Measurements from ENCODE around the gene NKAIN1. TPM values are rescaled to one million over a fixed set of nuclear protein-coding genes. Genes with fewer than 3 reads are reported as not detected.

NKAIN1 gene
- total and polyA plus RNA-seq, 3 donors from 2014 or later: 0.39 to 1.5 (median 1.4) TPM

DNA sequence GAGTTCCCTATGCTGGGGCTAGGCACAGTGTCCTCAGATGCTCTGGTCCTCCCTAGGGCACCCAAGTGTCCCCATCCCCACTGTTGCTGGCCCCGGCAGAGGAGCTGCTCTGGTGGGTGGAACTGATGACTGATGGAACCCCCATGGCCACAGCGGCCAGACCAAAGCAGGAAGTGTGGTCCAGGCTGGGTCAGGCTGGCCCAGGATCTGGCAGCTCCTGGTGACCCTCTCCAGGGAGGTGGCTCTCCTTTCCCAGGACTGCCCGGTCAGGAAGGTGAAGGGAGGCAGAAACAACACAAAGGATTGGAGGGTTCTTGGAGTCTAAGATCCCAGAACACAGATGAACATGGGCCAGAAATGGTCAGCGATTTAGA is 1.1 kb downstream of the NKAIN1 start:
- 15 to 30% methylated on average over 2 to 4 of the region's 4 CpGs for WGBS, 2 donors
- Histone ChIP-seq H3K36me3 (ENCODE audit: low read depth, missing control alignments) (no peaks in the 10 kb centered on the region), H3K4me1 (peaks cover 9% of the 10 kb centered on the region), H3K27me3 (no peaks in the 10 kb centered on the region), H3K4me3 (no peak overlapping the region), H3K27ac (no peak overlapping the region), H3K9me3 (no peaks in the 10 kb centered on the region)
- intact Hi-C loops (cut with DNase I; ENCODE audit: low total_unique reads): no loop called here
- DNase-seq: no peak
- TF ChIP-seq, protein P1, sequence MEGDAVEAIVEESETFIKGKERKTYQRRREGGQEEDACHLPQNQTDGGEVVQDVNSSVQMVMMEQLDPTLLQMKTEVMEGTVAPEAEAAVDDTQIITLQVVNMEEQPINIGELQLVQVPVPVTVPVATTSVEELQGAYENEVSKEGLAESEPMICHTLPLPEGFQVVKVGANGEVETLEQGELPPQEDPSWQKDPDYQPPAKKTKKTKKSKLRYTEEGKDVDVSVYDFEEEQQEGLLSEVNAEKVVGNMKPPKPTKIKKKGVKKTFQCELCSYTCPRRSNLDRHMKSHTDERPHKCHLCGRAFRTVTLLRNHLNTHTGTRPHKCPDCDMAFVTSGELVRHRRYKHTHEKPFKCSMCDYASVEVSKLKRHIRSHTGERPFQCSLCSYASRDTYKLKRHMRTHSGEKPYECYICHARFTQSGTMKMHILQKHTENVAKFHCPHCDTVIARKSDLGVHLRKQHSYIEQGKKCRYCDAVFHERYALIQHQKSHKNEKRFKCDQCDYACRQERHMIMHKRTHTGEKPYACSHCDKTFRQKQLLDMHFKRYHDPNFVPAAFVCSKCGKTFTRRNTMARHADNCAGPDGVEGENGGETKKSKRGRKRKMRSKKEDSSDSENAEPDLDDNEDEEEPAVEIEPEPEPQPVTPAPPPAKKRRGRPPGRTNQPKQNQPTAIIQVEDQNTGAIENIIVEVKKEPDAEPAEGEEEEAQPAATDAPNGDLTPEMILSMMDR (IDR thresholded peaks at IDR 0.05): no peak
- no peak for TF ChIP-seq POLR2A (IDR thresholded peaks at IDR 0.05)

DNA sequence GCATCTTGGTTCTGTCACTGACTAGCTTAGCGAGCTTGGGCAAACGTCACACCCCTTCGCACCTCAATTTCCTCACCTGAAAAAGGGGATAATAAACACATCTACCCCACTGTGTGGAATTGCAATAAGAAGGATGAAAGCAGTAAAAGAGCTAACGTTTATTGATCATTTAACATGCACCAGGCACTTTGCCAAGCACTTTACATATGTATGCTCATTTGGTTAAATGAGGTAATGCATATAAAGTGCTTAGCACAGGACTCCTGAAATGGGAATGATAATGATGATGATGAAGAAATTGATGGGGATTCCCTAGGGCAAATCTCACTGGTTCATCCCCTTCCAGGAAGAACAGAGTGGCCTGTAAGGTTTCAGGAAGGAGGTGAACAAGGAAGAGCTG is 4.8 kb downstream of the NKAIN1 start:
- intact Hi-C loops (cut with DNase I; ENCODE audit: low total_unique reads): no loop called here
- TF ChIP-seq, protein P1 (IDR thresholded peaks at IDR 0.05): no peak
- no peak for TF ChIP-seq POLR2A (IDR thresholded peaks at IDR 0.05)
- Histone ChIP-seq H3K27me3 (no peaks in the 10 kb centered on the region), H3K9me3 (no peaks in the 10 kb centered on the region), H3K4me3 (no peak overlapping the region), H3K27ac (no peak overlapping the region), H3K36me3 (ENCODE audit: low read depth, missing control alignments) (no peaks in the 10 kb centered on the region), H3K4me1 (peaks cover 6% of the 10 kb centered on the region)
- WGBS, 2 donors: 72 to 81% methylated on average over 4 of the region's 4 CpGs
- no peak for DNase-seq

DNA sequence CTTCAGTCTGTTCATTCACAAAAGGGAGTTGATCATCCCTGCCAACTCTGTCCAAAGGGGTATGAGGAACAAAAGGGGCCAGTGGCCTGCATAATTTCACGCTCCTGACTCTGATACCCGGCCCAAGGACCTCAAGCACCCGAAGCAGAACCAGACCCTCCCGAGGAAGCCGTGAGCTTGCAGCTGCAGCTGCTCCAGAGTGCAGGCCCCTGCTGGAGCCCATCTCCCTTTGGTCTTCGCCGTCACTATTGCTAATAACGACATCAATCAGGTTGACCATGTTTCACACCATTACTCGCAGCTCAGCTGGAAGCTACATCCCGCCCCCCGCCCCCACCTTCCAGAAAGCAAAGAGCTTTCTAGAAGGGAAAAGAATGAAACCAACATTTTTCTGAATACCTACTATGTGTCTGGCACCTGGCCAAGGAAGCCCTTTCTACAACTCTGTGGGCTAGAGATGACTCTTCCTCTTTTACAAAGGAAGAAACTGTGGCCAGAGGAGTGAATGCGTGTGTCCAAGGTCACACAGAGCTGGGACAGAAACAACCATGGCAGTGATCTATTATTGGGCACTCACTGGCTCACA is 5.5 kb downstream of the NKAIN1 start:
- no peak overlapping the region for H3K27ac ChIP-seq
- peaks cover 4% of the 10 kb centered on the region for H3K4me1 ChIP-seq
- no peaks in the 10 kb centered on the region for H3K36me3 ChIP-seq (ENCODE audit: low read depth, missing control alignments)
- intact Hi-C loops (cut with DNase I; ENCODE audit: low total_unique reads): no loop called here
- no peak for DNase-seq
- no peak for TF ChIP-seq POLR2A (IDR thresholded peaks at IDR 0.05)
- TF ChIP-seq, protein P1 (IDR thresholded peaks at IDR 0.05): no peak
- no peaks in the 10 kb centered on the region for H3K27me3 ChIP-seq
- no peak overlapping the region for H3K4me3 ChIP-seq
- WGBS, 2 donors: 69% methylated on average over 12 of the region's 12 CpGs
- H3K9me3 ChIP-seq: no peaks in the 10 kb centered on the region

DNA sequence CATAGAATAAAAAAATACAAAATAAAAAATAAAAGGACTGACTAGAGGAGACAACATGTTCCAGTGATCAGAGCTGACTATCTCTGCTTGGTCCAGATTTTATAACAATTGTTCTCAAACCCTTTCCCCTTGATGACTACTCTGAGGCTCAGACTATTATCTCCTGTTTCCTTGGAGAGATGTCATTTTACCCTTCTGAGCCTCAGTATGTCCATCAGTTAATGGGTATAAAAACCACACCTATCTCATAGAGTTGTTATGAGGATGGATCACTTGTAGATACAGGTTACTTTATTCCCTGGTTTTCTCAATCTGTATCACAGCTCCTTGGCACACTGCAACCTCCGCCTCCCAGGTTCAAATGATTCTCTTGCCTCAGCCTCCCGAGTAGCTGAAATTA is 7.0 kb downstream of the NKAIN1 start:
- TF ChIP-seq, protein P1 (IDR thresholded peaks at IDR 0.05): no peak
- no peak for TF ChIP-seq POLR2A (IDR thresholded peaks at IDR 0.05)
- H3K4me3 ChIP-seq: no peak overlapping the region
- no peaks in the 10 kb centered on the region for H3K9me3 ChIP-seq
- no peaks in the 10 kb centered on the region for H3K36me3 ChIP-seq (ENCODE audit: low read depth, missing control alignments)
- intact Hi-C loops (cut with DNase I; ENCODE audit: low total_unique reads): no loop called here
- no peak overlapping the region for H3K27ac ChIP-seq
- no peaks in the 10 kb centered on the region for H3K4me1 ChIP-seq
- DNase-seq: no peak
- H3K27me3 ChIP-seq: no peaks in the 10 kb centered on the region
- 92 to 100% methylated on average over 2 of the region's 2 CpGs for WGBS, 2 donors

DNA sequence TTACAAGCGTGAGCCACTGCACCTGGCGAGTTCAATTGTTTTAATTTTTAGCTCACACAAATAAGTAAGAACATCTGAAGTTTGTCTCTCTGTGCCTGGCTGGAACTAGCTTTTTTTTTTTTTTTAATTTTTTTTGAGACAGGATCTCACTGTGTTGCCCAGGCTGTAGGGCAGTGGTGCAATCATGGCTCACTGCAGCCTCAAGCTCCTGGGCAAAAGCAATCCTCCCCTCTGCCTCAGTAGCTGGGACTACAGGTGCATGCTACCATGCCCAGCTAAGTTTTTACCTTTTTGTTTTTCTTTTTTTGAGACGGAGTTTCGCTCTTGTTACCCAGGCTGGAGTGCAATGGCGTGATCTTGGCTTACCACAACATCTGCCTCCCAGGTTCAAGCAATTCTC is 7.9 kb downstream of the NKAIN1 start:
- Histone ChIP-seq H3K36me3 (ENCODE audit: low read depth, missing control alignments) (no peaks in the 10 kb centered on the region), H3K9me3 (no peaks in the 10 kb centered on the region), H3K27ac (no peak overlapping the region), H3K4me1 (no peaks in the 10 kb centered on the region), H3K4me3 (no peak overlapping the region), H3K27me3 (no peaks in the 10 kb centered on the region)
- TF ChIP-seq POLR2A (IDR thresholded peaks at IDR 0.05): no peak
- TF ChIP-seq, protein P1 (IDR thresholded peaks at IDR 0.05): no peak
- WGBS, 2 donors: 94% methylated on average over 5 of the region's 5 CpGs
- intact Hi-C loops (cut with DNase I; ENCODE audit: low total_unique reads): no loop called here
- DNase-seq: no peak

All from testis (tissue), 3 donors.